Epithelial cell of proximal tubule (primary cell): ENCODE measurements around the gene UFC1. TPM values are rescaled to one million over a fixed set of nuclear protein-coding genes. Genes with fewer than 3 reads are reported as not detected.

Experiments
- DNase-seq: peaks from one replicate; pipeline ENCODE4 v3.0.0-alpha.2; 2011; ENCODE audit warnings: low read depth
- H3K4me3 ChIP-seq: 2 replicates; pipeline ENCODE4 v1.5.1; 2011; ENCODE audit warnings: low read depth, mild to moderate bottlenecking, low read length
- CTCF ChIP-seq: conservative IDR thresholded peaks from 2 replicates; pipeline ENCODE4 v1.5.1; 2012; ENCODE audit warnings: low read depth, mild to moderate bottlenecking, low read length
- total RNA-seq: library from RNA; depleted of rRNA; stranded (reverse); fragments of >200 nt; gene quantifications from 2 replicates; pipeline ENCODE4 v1.2.3, GENCODE V29; 2015

Gene UFC1
- total RNA-seq, 1 donor from 2014 or later: 117 TPM

- TF ChIP-seq CTCF: no peak
- no peak for DNase-seq
- H3K4me3 ChIP-seq: no peak overlapping the region
Observed at GRCh38 chr1:161128591-161129420, 25.0 kb upstream of the UFC1 start.

GRCh38 chr1:161130266-161130665, 23.5 kb upstream of the UFC1 start:
- no peak for TF ChIP-seq CTCF
- DNase-seq: no peak
- no peak overlapping the region for H3K4me3 ChIP-seq

- peak overlapping the region; percentile 95 for H3K4me3 ChIP-seq
- no peak for TF ChIP-seq CTCF
- DNase-seq: no peak
Observed at GRCh38 chr1:161131523-161132409, 22.0 kb upstream of the UFC1 start.

- TF ChIP-seq CTCF: no peak
Observed at GRCh38 chr1:161132410-161133219, 21.2 kb upstream of the UFC1 start, which contains the start of gene DEDD. Gene DEDD, minus strand, starts transcription at chr1:161132667. Its CDS starts 8,205 bp downstream, at chr1:161124462.

GRCh38 chr1:161133220-161133740, 20.5 kb upstream of the UFC1 start:
- H3K4me3 ChIP-seq: peak overlapping the region; percentile 95
- TF ChIP-seq CTCF: no peak
- no peak for DNase-seq

More at GRCh38 chr1:161132410-161133219, 21.2 kb upstream of the UFC1 start, which contains the start of gene DEDD:
- H3K4me3 ChIP-seq: peak within 1 kb of the TSS; percentile 95
- peak; percentile 84 for DNase-seq

- H3K4me3 ChIP-seq: no peak overlapping the region
- TF ChIP-seq CTCF: no peak
- no peak for DNase-seq
Observed at GRCh38 chr1:161137881-161138280, 15.9 kb upstream of the UFC1 start.
